ENCODE data around the gene EIF4G3.

DNA sequence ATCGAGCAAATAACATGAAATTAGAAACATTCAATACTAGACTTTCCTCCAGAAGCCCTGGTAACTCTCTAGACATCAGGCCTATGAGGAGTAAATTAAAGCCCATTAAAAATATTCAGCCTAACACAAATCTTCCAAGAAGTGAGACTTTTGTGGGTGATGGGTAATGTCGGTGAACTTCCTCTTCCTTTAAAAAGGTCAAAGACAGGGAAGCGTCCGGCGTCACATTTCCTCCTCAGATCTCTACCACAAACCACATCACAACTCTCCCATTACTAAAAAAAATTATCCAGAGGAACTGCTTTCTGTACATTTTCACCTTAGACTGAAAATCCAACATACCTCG, 1.4 kb downstream of the EIF4G3 start:
- TF ChIP-seq POLR2A (IDR thresholded peaks at IDR 0.05; ENCODE audit: low read depth, low read length): no peak
- TF ChIP-seq POLR2AphosphoS5 (IDR thresholded peaks at IDR 0.05; ENCODE audit: low read depth, low read length): no peak
- TF ChIP-seq TAF1 (IDR thresholded peaks at IDR 0.05; ENCODE audit: borderline replicate concordance, low read depth, low read length): no peak
